IPS-20b (cell line): ENCODE data around the gene ETDA.
"Not testable (repeated sequence)": the region's sequence is repeated elsewhere in the genome, so short reads cannot be mapped to it uniquely, and the experiment has no call there.

ENCODE experiments used
- H3K27ac ChIP-seq: one replicate; pipeline ENCODE4 v1.5.1; 2013; ENCODE audit warnings: low read length
- H3K27me3 ChIP-seq: 2 replicates; pipeline ENCODE4 v1.6.1; 2013; ENCODE audit warnings: mild to moderate bottlenecking, low read length, inconsistent platforms; ENCODE audit not compliant: insufficient read depth
- H3K36me3 ChIP-seq: 2 replicates; pipeline ENCODE4 v1.6.1; 2013; ENCODE audit warnings: low read depth, mild to moderate bottlenecking, inconsistent platforms, low read length, moderate library complexity; ENCODE audit not compliant: insufficient read depth
- H3K4me1 ChIP-seq: 2 replicates; pipeline ENCODE4 v1.6.1; 2013; ENCODE audit warnings: mild to moderate bottlenecking, control low read depth, inconsistent platforms, low read length, moderate library complexity; ENCODE audit not compliant: insufficient read depth
- H3K4me3 ChIP-seq: 2 replicates; pipeline ENCODE4 v1.5.1; 2013; ENCODE audit warnings: mild to moderate bottlenecking, low read length, inconsistent platforms
- H3K9ac ChIP-seq: 2 replicates; pipeline ENCODE4 v1.6.1; 2013; ENCODE audit warnings: low read depth, mild to moderate bottlenecking, inconsistent platforms, low read length, moderate library complexity
- H3K9me3 ChIP-seq: 2 replicates; pipeline ENCODE4 v1.6.1; 2013; ENCODE audit warnings: mild to moderate bottlenecking, low read depth, low read length, inconsistent platforms; ENCODE audit not compliant: insufficient read depth

The ETDA gene

DNA sequence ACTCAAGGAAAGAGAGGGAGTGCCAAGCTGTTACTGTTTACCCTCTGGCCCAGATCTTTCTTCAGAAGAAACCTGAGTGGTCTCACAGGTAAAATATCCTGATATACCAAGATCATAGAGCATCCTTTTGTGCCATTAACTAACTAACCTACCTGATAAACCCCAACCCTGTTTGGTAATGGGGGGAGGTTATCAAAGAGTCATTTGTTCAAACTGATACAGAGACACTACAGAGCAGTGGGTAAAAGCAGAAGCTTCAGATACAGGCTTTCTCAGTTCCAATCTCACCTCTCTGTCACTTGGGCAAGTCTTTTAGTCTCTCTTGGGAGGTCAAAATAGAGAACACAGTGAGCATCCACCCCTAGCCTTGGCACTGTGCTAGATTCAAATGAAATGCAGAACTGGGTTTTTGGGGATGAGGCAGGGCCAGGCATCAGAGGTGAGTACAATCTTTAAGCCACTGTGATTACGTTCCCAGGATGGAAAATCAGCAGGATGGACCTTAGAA lies at the start of gene ETDA:
Gene ETDA, plus strand, starts transcription at position 51 of the 508 bp plus-strand sequence. CDS start 1,216 bp downstream, outside the sequence.
- H3K9ac ChIP-seq, H3K4me1 ChIP-seq, H3K36me3 ChIP-seq, H3K9me3 ChIP-seq, H3K27ac ChIP-seq, H3K27me3 ChIP-seq, H3K4me3 ChIP-seq: not testable (repeated sequence)

DNA sequence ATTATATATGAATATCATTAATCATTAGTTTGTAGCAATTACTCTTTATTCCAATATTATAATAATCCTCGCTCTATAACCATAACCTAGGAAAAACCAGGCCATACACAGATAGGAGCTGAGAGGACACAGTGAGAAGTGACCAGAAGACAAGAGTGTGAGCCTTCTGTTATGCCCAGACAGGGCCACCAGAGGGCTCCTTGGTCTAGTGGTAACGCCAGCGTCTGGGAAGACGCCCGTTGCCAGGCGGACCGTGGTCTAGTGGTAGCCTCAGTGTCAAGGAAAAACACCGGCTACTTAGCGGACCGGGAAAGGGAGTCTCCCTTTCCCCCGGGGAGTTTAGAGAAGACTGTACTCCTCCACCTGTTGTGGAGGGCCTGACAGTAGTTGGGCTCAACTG lies 45.4 kb upstream of the ETDA start:
- not testable (repeated sequence) for H3K36me3 ChIP-seq, H3K27me3 ChIP-seq, H3K27ac ChIP-seq, H3K4me3 ChIP-seq, H3K9ac ChIP-seq, H3K4me1 ChIP-seq, H3K9me3 ChIP-seq

DNA sequence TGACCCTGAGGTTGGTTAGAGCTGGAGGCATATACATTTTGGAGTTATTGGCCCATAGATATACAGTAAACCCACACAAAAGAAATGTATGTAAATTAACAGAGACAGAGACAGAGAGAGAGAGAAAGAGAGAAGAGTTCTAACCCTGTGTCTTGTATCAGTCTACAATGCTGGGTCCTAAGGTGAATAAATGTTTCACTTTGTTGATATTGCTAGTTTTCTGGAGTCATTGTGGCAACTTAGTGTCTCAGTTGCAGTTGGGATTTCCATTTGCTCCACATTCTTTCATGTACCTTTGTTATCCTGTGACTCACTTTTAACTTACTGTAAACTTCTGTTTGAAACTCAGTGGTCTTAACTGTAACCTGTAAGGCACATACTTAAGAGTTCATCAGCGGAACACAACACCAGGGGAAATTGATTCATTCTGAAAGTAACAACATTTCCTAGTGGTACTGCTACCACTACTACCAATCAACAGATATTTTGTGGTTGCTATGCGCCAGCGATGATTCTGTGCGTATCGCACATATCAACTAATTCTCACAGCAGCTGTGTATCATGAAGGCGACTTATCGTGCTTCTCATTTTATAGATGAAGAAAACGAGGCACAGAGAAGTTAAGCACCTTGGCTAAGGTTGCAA lies 38.5 kb upstream of the ETDA start:
- no peaks in the 10 kb centered on the region for H3K27me3 ChIP-seq

GRCh38 chrX:135245989-135246388 lies 5.9 kb upstream of the ETDA start:
- not testable (repeated sequence) for H3K27ac ChIP-seq, H3K4me3 ChIP-seq, H3K4me1 ChIP-seq, H3K27me3 ChIP-seq, H3K9me3 ChIP-seq, H3K36me3 ChIP-seq, H3K9ac ChIP-seq

More for the DNA sequence above, 38.5 kb upstream of the ETDA start:
- Histone ChIP-seq H3K9me3 (no peaks in the 10 kb centered on the region), H3K4me3 (no peak overlapping the region), H3K9ac (no peak overlapping the region), H3K27ac (no peak overlapping the region), H3K4me1 (no peaks in the 10 kb centered on the region), H3K36me3 (no peaks in the 10 kb centered on the region)

DNA sequence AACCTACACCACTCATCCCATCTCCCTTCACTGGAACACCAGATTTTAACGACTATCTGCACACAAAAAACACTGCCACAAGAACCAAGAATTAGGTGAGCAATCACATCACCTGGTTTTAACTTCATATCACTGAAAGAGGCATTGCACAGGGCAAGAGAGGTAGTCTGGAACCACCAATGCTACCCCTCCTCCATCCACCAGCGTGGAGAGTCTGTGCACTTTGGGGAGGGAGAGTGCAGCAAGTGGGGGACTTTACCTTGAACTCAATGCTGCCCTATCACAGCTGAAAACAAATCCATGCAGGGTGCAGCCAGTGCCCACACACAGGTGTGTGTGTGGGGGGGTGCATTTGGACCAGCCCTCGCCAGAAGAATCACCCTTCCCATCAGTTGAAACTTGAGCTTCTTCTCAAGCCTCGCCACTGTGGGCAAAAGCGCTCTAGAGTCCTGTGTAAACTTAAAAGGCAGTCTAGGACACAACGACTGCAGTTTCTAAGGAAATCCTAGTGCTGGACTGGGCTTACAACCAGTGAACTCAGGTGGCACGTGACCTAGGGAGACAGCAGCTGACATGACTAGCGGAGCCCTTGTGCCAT lies 4.3 kb downstream of the ETDA start:
- H3K27me3 ChIP-seq, H3K36me3 ChIP-seq, H3K9me3 ChIP-seq, H3K4me1 ChIP-seq, H3K27ac ChIP-seq, H3K9ac ChIP-seq, H3K4me3 ChIP-seq: not testable (repeated sequence)

GRCh38 chrX:135256923-135257322 lies 5.1 kb downstream of the ETDA start:
- no peak overlapping the region for H3K27ac ChIP-seq
- H3K36me3 ChIP-seq: no peaks in the 10 kb centered on the region
- no peak overlapping the region for H3K9ac ChIP-seq
- H3K27me3 ChIP-seq: no peaks in the 10 kb centered on the region
- no peak overlapping the region for H3K4me3 ChIP-seq
- H3K9me3 ChIP-seq: no peaks in the 10 kb centered on the region
- H3K4me1 ChIP-seq: no peaks in the 10 kb centered on the region

DNA sequence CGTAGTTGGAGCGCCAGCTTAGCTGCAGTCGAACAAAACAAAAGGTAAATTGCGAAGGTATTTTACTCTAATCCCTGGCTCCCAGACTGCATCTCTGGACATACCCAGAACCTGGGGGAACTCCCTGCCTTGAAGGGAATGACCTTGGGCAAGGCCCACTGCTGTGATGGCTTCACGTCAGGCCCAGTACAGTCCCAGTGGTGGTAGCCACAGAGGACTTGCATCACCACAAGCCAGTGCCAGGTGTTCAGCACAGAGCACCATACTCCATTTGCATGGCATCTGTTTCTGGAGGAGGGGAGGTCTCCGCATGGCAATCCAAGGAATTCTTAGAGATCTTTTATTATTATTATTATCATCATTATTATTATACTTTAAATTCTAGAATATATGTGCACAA lies 5.6 kb downstream of the ETDA start:
- no peaks in the 10 kb centered on the region for H3K27me3 ChIP-seq
- H3K4me3 ChIP-seq: no peak overlapping the region
- no peaks in the 10 kb centered on the region for H3K9me3 ChIP-seq
- H3K4me1 ChIP-seq: no peaks in the 10 kb centered on the region
- H3K27ac ChIP-seq: no peak overlapping the region
- no peaks in the 10 kb centered on the region for H3K36me3 ChIP-seq
- H3K9ac ChIP-seq: no peak overlapping the region

DNA sequence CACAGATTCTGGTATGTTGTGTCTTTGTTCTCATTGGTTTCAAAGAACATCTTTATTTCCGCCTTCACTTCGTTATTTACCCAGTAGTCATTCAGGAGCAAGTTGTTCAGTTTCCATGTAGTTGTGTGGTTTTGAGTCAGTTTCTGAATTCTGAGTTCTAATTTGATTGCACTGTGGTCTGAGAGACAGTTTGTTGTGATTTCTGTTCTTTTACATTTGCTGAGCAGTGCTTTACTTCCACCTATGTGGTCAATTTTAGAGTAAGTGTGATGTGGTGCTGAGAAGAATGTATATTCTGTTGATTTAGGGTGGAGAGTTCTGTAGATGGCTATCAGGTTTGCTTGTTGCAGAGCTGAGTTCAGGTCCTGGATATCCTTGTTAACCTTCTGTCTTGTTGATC lies 9.1 kb downstream of the ETDA start:
- H3K27me3 ChIP-seq, H3K4me3 ChIP-seq, H3K27ac ChIP-seq, H3K4me1 ChIP-seq, H3K36me3 ChIP-seq, H3K9ac ChIP-seq, H3K9me3 ChIP-seq: not testable (repeated sequence)

- H3K36me3 ChIP-seq, H3K27me3 ChIP-seq, H3K4me3 ChIP-seq, H3K4me1 ChIP-seq, H3K27ac ChIP-seq, H3K9me3 ChIP-seq, H3K9ac ChIP-seq: not testable (repeated sequence)
Observed at GRCh38 chrX:135263376-135263775, 11.5 kb downstream of the ETDA start.

DNA sequence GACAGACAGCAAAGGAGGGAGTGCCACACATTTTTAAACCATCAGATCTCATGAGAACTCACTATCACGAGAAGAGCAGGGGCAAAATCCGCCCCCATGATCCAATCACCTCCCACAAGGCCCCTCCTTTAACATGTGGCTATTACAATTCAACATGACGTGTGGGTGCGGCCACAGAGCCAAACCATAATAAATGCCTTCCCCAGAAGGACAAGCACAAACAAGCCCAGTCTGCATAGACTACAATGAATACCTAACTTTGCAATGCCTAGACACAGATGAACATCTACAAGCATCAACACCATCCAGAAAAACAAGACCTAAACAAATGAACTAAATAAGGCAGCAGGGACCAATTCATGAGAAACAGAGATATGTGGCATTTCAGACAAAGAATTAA lies 12.3 kb downstream of the ETDA start:
- H3K9me3 ChIP-seq: no peaks in the 10 kb centered on the region

DNA sequence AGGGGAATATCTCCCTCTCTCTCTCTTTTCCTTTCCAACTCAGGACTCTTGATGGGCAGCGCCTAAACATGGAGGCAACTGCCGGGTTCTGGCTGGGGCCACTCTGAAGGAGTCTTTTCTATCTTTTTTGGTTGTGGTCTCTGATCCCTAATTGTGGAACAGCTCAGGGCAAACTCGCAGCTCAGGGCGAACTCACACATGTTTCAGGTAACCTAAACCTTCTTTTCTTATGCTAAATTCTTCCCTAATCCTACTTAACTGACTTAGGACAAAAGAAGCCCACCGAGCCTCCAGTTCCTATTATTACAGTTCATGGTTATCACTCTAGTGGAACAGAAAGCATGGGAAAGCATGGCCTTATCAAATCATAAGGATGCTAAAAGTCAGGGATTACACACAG lies 21.3 kb downstream of the ETDA start:
- Histone ChIP-seq H3K27me3 (no peaks in the 10 kb centered on the region), H3K9me3 (no peaks in the 10 kb centered on the region), H3K9ac (no peak overlapping the region), H3K27ac (no peak overlapping the region), H3K4me3 (no peak overlapping the region), H3K4me1 (no peaks in the 10 kb centered on the region; the same call in 1 of the 2 replicates), H3K36me3 (no peaks in the 10 kb centered on the region)

More for the DNA sequence above, 12.3 kb downstream of the ETDA start:
- Histone ChIP-seq H3K36me3 (no peaks in the 10 kb centered on the region), H3K27me3 (no peaks in the 10 kb centered on the region), H3K4me1 (no peaks in the 10 kb centered on the region), H3K9ac (no peak overlapping the region), H3K27ac (no peak overlapping the region), H3K4me3 (no peak overlapping the region)

- no peaks in the 10 kb centered on the region for H3K27me3 ChIP-seq
- H3K4me1 ChIP-seq: no peaks in the 10 kb centered on the region; the same call in 1 of the 2 replicates
- no peaks in the 10 kb centered on the region for H3K9me3 ChIP-seq
- no peak overlapping the region for H3K27ac ChIP-seq
- no peak overlapping the region for H3K4me3 ChIP-seq
- H3K36me3 ChIP-seq: no peaks in the 10 kb centered on the region
- H3K9ac ChIP-seq: no peak overlapping the region
Observed at GRCh38 chrX:135275973-135276372, 24.1 kb downstream of the ETDA start.
